GM15510 (cell line): ENCODE measurements around the gene REN.

Experiments
- POLR2A ChIP-seq: IDR thresholded peaks from 3 replicates; pipeline ENCODE4 v1.6.1; 2011; ENCODE audit warnings: borderline replicate concordance; ENCODE audit not compliant: insufficient read length; ENCODE audit errors: extremely low read depth

The REN gene

GRCh38 chr1:204196068-204196795 is 30.1 kb upstream of the REN start, which contains the start of gene KISS1:
KISS1 (minus strand) TSS chr1:204196491; CDS start chr1:204192876, 3,615 bp downstream.
- no peak for TF ChIP-seq POLR2A

DNA sequence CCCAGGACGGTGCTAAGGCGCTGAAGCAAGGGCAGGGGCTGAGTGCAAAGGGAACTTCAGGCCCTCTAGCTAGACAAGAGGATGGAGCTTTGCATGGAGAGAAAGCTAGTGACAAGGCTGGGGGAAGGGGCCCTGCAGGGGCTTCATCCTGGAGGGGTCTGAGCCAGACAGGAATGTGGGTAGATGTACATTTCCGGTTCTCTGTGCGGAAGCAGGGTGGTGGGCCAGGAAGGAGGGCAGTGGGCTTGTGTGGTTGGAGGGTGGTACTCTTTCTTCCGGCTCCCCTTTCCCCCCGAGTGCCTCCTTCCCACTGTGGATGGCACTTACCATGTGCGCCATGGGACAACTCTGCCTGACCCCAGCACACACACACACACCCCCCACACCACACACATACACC is 28.6 kb upstream of the REN start:
- TF ChIP-seq POLR2A, result no peak

GRCh38 chr1:204194080-204194479 is 27.9 kb upstream of the REN start:
- TF ChIP-seq POLR2A, result no peak

GRCh38 chr1:204192589-204193352 is 26.6 kb upstream of the REN start:
- no peak for TF ChIP-seq POLR2A

GRCh38 chr1:204192046-204192445 is 25.9 kb upstream of the REN start:
- TF ChIP-seq POLR2A, result no peak

DNA sequence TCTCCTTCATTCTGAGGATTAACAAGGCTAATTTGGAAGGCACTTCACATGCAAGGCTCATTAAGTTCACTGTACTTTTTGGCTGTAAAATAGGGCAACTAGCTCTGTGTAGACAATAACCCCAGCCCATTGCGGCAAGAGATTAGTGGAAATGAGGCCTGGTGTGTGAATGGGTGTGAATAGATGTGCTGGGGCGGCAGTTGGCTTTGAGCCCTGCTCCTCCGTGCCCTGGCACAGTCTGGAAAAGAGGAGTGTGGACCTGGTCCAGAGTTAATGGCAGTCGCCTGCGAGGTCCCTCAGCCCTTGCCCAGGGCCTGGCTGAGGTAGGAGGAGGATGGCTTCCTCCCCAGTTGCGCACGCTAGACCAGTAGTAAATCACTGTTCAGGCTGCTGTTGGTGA is 25.3 kb upstream of the REN start:
- TF ChIP-seq POLR2A, result no peak

DNA sequence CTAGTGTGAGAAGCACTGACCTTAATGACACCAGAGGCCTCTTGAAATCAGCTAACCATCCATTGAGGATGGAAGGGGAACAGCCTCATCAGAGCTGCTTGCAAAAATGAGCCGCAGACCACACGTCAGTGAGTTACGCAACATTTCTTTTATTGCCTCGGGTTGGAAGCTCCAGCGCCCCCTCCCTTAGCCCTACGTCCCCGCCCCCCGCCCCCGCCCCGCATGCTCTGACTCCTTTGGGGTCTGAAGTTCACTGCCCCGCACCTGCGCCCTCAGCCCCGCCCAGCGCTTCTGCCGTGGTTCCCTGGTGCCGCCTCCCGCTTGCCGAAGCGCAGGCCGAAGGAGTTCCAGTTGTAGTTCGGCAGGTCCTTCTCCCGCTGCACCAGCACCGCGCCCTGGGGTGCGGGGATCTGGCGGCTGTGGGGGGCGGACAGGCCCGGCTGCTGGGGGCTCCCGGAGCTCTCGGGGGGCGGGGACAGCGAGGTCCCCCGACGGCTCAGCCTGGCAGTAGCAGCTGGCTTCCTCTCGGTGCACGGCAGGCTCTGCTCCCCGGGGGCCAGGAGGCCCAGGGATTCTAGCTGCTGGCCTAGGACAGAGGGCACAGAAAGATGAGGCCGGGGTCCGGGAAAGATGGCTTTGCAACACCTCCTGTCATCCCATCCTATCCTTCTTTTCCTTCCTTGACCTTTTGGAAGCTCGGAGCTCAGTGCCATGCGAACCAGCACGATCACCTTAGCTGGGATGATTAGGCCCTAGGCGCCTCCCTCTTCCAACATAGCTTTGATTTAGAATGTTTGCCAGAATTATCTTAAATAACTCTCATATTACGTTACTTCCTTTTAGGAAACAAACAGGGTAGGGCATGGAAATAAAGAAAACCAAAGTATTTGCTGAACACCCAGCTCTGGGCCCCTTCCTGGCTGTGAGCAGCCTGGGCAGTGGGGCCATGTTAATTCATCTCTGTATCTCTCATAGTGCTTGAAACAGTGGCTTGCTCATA is 24.4 kb upstream of the REN start:
- TF ChIP-seq POLR2A, result no peak

GRCh38 chr1:204188959-204189639 is 23.0 kb upstream of the REN start:
- no peak for TF ChIP-seq POLR2A

DNA sequence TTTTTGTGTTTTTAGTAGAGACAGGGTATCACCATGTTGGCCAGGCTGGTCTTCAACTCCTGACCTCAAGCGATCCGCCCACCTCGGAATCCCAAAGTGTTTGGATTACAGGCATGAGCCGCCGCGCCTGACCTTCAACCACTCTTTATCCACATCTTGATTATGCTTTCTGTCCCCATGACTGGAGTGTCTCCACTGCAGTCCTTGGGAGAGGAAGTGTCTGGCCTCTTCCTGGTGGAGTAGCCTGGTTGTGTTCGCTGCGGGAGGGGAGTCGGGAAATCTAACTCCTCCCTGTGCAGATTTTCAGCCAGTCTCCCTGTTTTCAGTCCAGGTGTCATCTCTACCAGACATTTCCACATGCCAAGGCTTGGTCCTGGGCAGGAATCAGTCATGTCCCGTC is 20.5 kb upstream of the REN start:
- no peak for TF ChIP-seq POLR2A

DNA sequence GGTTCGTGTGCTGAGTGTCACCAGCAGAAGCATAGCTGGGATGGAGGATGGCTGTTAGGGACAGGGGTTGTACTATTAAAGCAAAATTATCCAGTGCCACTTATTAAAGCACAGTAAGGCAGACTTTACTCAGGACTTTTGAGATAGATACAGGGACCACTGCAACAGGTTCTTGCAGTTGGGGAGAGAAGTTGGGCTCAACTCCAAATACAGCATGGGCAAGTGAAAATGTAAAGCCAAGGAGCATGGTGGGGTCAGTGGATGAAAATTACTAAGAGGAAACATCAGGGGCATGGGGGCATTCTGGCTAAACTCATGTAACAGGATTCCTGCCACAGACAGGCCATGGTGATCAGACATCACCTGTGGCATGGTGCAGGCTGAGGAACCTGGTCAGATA is 15.0 kb upstream of the REN start:
- no peak for TF ChIP-seq POLR2A

DNA sequence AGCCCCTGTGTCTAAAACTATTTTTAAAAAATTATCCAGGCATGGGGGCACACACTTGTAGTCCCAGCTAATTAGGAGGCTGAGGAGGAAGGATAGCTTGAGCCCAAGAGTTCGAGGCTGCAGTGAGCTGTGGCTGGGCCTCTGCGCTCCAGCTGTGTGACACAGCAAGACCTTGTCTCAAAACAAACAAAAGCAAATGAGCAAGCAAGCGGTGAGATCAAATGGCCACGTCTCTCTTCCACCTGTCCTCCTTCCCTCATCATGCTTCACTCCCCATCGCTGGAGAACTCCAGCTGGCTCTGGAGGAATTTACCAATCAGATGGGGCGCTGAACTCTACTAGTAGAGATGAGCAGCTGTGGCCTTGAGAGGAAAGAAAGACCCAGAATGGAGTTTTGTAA is 14.0 kb upstream of the REN start:
- TF ChIP-seq POLR2A, result no peak

- TF ChIP-seq POLR2A, result no peak
Measured at GRCh38 chr1:204178487-204179281, 12.5 kb upstream of the REN start.

DNA sequence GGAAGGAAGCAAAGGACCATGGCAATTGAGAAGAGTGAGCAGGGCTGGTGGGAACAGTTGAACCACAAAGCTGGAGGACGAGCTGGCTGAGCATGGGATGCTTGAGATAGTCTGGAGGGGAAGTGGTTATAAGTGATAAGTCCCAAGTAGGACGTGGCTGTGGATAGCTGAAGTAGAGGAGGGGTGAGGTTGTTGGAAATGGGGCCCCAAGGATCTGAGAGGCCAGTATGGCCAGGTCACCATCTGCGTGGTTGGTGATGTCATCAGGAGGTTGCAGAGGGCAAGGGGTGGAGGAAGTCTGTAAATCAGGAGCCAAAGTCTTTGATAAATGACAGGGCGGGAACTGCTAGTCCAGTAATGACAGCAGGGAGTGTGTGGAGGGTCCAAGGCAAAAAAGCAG is 11.0 kb upstream of the REN start:
- TF ChIP-seq POLR2A, result no peak

- TF ChIP-seq POLR2A, result no peak
Measured at GRCh38 chr1:204176049-204176448, 9.9 kb upstream of the REN start.

- no peak for TF ChIP-seq POLR2A
Measured at GRCh38 chr1:204174958-204175357, 8.8 kb upstream of the REN start.
